DND-41 (cell line): ENCODE measurements around the gene IL3RA.

Source experiments
- ATAC-seq: fragments of 200-7000 bp; cut with Tn5 transposase; 3 replicates; pipeline ENCODE4 v1.9.1; 2021; ENCODE audit warnings: low read depth; ENCODE audit not compliant: insufficient read depth
- DNase-seq: peaks from one replicate; pipeline ENCODE4 v3.0.0-alpha.2; 2020
- H2AFZ ChIP-seq: 2 replicates; pipeline ENCODE4 v1.6.0; 2012; ENCODE audit warnings: low read depth, low read length
- H3K27ac ChIP-seq: 2 replicates; pipeline ENCODE4 v1.5.1; 2012; ENCODE audit warnings: low read length, inconsistent platforms
- H3K27me3 ChIP-seq: fragments of 200-600 bp; sonication (generic); 2 replicates; pipeline ENCODE4 v1.6.0; 2012; ENCODE audit warnings: low read length, mild to moderate bottlenecking, inconsistent platforms; ENCODE audit not compliant: insufficient read depth, poor library complexity
- H3K36me3 ChIP-seq: 2 replicates; pipeline ENCODE4 v1.5.1; 2012; ENCODE audit warnings: low read length, inconsistent platforms; ENCODE audit not compliant: insufficient read depth
- H3K4me1 ChIP-seq: 2 replicates; pipeline ENCODE4 v1.5.1; 2012; ENCODE audit warnings: mild to moderate bottlenecking, low read length; ENCODE audit not compliant: insufficient read depth
- H3K4me2 ChIP-seq: 2 replicates; pipeline ENCODE4 v1.6.0; 2012; ENCODE audit warnings: mild to moderate bottlenecking, moderate library complexity, low read length, inconsistent platforms; ENCODE audit not compliant: insufficient read depth
- H3K4me3 ChIP-seq, 2 experiments: fragments of 200-600 bp in 1 of 2; shearing (Covaris generic) in 1 of 2; 2 replicates each; pipeline ENCODE4 v1.5.1; 2012 to 2016; ENCODE audit warnings: inconsistent platforms in 2 of 2, low read length in 2 of 2, mild to moderate bottlenecking in 2 of 2, low read depth in 1 of 2, moderate library complexity in 1 of 2
- H3K79me2 ChIP-seq: 2 replicates; pipeline ENCODE4 v1.6.0; 2012; ENCODE audit warnings: low read length, inconsistent platforms; ENCODE audit not compliant: insufficient read depth
- H3K9ac ChIP-seq: 2 replicates; pipeline ENCODE4 v1.6.0; 2012; ENCODE audit warnings: low read depth, mild to moderate bottlenecking, inconsistent platforms, low read length, moderate library complexity
- H3K9me3 ChIP-seq: 2 replicates; pipeline ENCODE4 v1.5.1; 2012; ENCODE audit warnings: low read length, moderate library complexity, mild to moderate bottlenecking, inconsistent platforms; ENCODE audit not compliant: insufficient read depth, severe bottlenecking
- H4K20me1 ChIP-seq: 2 replicates; pipeline ENCODE4 v1.6.0; 2012; ENCODE audit warnings: low read length; ENCODE audit not compliant: insufficient read depth
- CTCF ChIP-seq: IDR thresholded peaks from 2 replicates; pipeline ENCODE4 v1.5.1; 2012; ENCODE audit warnings: borderline replicate concordance, low read length, moderate library complexity, mild to moderate bottlenecking; ENCODE audit not compliant: poor library complexity, severe bottlenecking; ENCODE audit errors: extremely low read depth
- EZH2 ChIP-seq: IDR thresholded peaks from 3 replicates; pipeline ENCODE4 v1.6.1; 2012; ENCODE audit warnings: borderline replicate concordance, low read depth, mild to moderate bottlenecking, moderate library complexity, low read length, inconsistent platforms; ENCODE audit not compliant: severe bottlenecking

The IL3RA gene

GRCh38 chrX:1316527-1316926, 20.1 kb upstream of the IL3RA start:
- no peak overlapping the region for H3K27ac ChIP-seq
- H2AFZ ChIP-seq: no peak overlapping the region
- DNase-seq (no peak), ATAC-seq (no peak)
- no peaks in the 10 kb centered on the region for H3K4me1 ChIP-seq
- no peak overlapping the region for H3K4me2 ChIP-seq
- H3K36me3 ChIP-seq: no peaks in the 10 kb centered on the region
- no peak overlapping the region for H3K4me3 ChIP-seq
- no peaks in the 10 kb centered on the region for H4K20me1 ChIP-seq
- H3K9ac ChIP-seq: no peak overlapping the region
- TF ChIP-seq EZH2 (no peak), CTCF (no peak)
- H3K79me2 ChIP-seq: no peaks in the 10 kb centered on the region
- H3K27me3 ChIP-seq: no peaks in the 10 kb centered on the region
- peaks cover 2% of the 10 kb centered on the region for H3K9me3 ChIP-seq

GRCh38 chrX:1321674-1322073, 14.9 kb upstream of the IL3RA start:
- TF ChIP-seq EZH2: no peak
- no peak for TF ChIP-seq CTCF
- Histone ChIP-seq H3K9ac (no peak overlapping the region), H3K79me2 (no peaks in the 10 kb centered on the region), H3K4me2 (no peak overlapping the region), H3K27me3 (no peaks in the 10 kb centered on the region), H3K9me3 (no peaks in the 10 kb centered on the region), H3K4me1 (no peaks in the 10 kb centered on the region), H2AFZ (no peak overlapping the region), H3K4me3 (no peak overlapping the region), H3K27ac (no peak overlapping the region), H4K20me1 (no peaks in the 10 kb centered on the region; the same call in 1 of the 2 replicates), H3K36me3 (no peaks in the 10 kb centered on the region)
- DNase-seq (no peak), ATAC-seq (no peak)

- no peak for ATAC-seq
Measured at GRCh38 chrX:1322393-1322792, 14.2 kb upstream of the IL3RA start.

More at GRCh38 chrX:1322393-1322792, 14.2 kb upstream of the IL3RA start:
- no peaks in the 10 kb centered on the region for H3K4me1 ChIP-seq
- no peaks in the 10 kb centered on the region for H3K79me2 ChIP-seq
- H3K27ac ChIP-seq: no peak overlapping the region
- no peak overlapping the region for H3K9ac ChIP-seq
- H3K27me3 ChIP-seq: no peaks in the 10 kb centered on the region
- H3K4me3 ChIP-seq: no peak overlapping the region
- DNase-seq: no peak
- no peak overlapping the region for H2AFZ ChIP-seq
- TF ChIP-seq CTCF (no peak), EZH2 (no peak)
- H3K4me2 ChIP-seq: no peak overlapping the region
- no peaks in the 10 kb centered on the region; the same call in 1 of the 2 replicates for H4K20me1 ChIP-seq
- H3K9me3 ChIP-seq: no peaks in the 10 kb centered on the region
- no peaks in the 10 kb centered on the region for H3K36me3 ChIP-seq
